GM23338 (cell line): Measurements from ENCODE around the gene PNPLA2. TPM values are rescaled to one million over a fixed set of nuclear protein-coding genes. Genes with fewer than 3 reads are reported as not detected.

Experiments used
- ATAC-seq: fragments of 200-7000 bp; cut with Tn5 transposase; 3 replicates; pipeline ENCODE4 v1.9.1; 2020
- DNase-seq: peaks from one replicate; pipeline ENCODE4 v3.0.0-alpha.2; 2015; ENCODE audit warnings: low spot score
- H2AFZ ChIP-seq: fragments of 200-600 bp; sonication (generic); 2 replicates; pipeline ENCODE4 v1.8.0; 2016; ENCODE audit warnings: antibody characterized with exemption, mild to moderate bottlenecking, moderate library complexity
- H3F3A ChIP-seq: fragments of 200-600 bp; sonication (generic); replicated peaks from 2 replicates; pipeline ENCODE4 v1.8.0; 2017; ENCODE audit warnings: antibody characterized with exemption, mixed run types, low read depth
- H3K27ac ChIP-seq: fragments of 200-600 bp; sonication (generic); 2 replicates; pipeline ENCODE4 v1.6.1; 2016; ENCODE audit warnings: low read depth
- H3K27me3 ChIP-seq: fragments of 200-600 bp; sonication (generic); 2 replicates; pipeline ENCODE4 v1.8.0; 2016; ENCODE audit warnings: mild to moderate bottlenecking, mixed run types, moderate library complexity; ENCODE audit not compliant: insufficient read depth
- H3K36me3 ChIP-seq: fragments of 200-600 bp; sonication (generic); 2 replicates; pipeline ENCODE4 v1.8.0; 2016; ENCODE audit warnings: mild to moderate bottlenecking; ENCODE audit not compliant: insufficient read depth
- H3K4me1 ChIP-seq: fragments of 200-600 bp; sonication (generic); 2 replicates; pipeline ENCODE4 v1.8.0; 2016; ENCODE audit warnings: mild to moderate bottlenecking, moderate library complexity; ENCODE audit not compliant: insufficient read depth
- H3K4me2 ChIP-seq: fragments of 200-600 bp; sonication (generic); 2 replicates; pipeline ENCODE4 v1.7.1; 2017; ENCODE audit warnings: mixed run types
- H3K4me3 ChIP-seq: fragments of 200-600 bp; sonication (generic); 2 replicates; pipeline ENCODE4 v1.6.1; 2016; ENCODE audit warnings: mixed run types
- H3K79me2 ChIP-seq: fragments of 200-600 bp; sonication (generic); replicated peaks from 2 replicates; pipeline ENCODE4 v1.8.0; 2017; ENCODE audit warnings: mild to moderate bottlenecking; ENCODE audit not compliant: insufficient read depth
- H3K9me2 ChIP-seq: fragments of 200-600 bp; sonication (generic); 2 replicates; pipeline ENCODE4 v1.8.0; 2017; ENCODE audit not compliant: insufficient read depth
- H4K20me1 ChIP-seq: fragments of 200-600 bp; sonication (generic); replicated peaks from 2 replicates; pipeline ENCODE4 v1.8.0; 2017; ENCODE audit warnings: mild to moderate bottlenecking; ENCODE audit not compliant: insufficient read depth
- H3K27ac Mint-ChIP-seq: 2 replicates; pipeline ENCODE4 v1.8.0; 2020; ENCODE audit warnings: inconsistent platforms, mild to moderate bottlenecking, moderate library complexity, mixed read lengths
- H3K27me3 Mint-ChIP-seq: 3 replicates; pipeline ENCODE4 v1.8.0; 2022; ENCODE audit warnings: low read depth, mild to moderate bottlenecking, moderate library complexity, mixed read lengths, inconsistent platforms; ENCODE audit not compliant: insufficient read depth, poor library complexity
- H3K36me3 Mint-ChIP-seq: 3 replicates; pipeline ENCODE4 v1.8.0; 2021; ENCODE audit warnings: low read depth, mild to moderate bottlenecking, inconsistent platforms, moderate library complexity, mixed read lengths
- H3K4me1 Mint-ChIP-seq: 3 replicates; pipeline ENCODE4 v1.8.0; 2020; ENCODE audit warnings: mild to moderate bottlenecking, inconsistent platforms, mixed read lengths
- H3K4me3 Mint-ChIP-seq: 3 replicates; pipeline ENCODE4 v1.8.0; 2021; ENCODE audit warnings: moderate library complexity, mild to moderate bottlenecking, inconsistent platforms, mixed read lengths
- H3K9me3 Mint-ChIP-seq: 3 replicates; pipeline ENCODE4 v1.8.0; 2020; ENCODE audit warnings: moderate library complexity, mild to moderate bottlenecking, inconsistent platforms, mixed read lengths
- CREB1 ChIP-seq: fragments of 250-450 bp; sonication (Bioruptor Pico); IDR thresholded peaks from 2 replicates; pipeline ENCODE4 v1.5.0; 2020; ENCODE audit warnings: low read depth, mild to moderate bottlenecking, moderate library complexity
- EZH2 ChIP-seq: fragments of 200-600 bp; sonication (generic); IDR thresholded peaks from one replicate; pipeline ENCODE4 v1.8.0; 2017; ENCODE audit warnings: antibody characterized with exemption, mild to moderate bottlenecking, low read depth; ENCODE audit not compliant: unreplicated experiment
- EZH2phosphoT487 ChIP-seq: fragments of 200-600 bp; sonication (generic); IDR thresholded peaks from one replicate; pipeline ENCODE4 v1.8.1; 2018; ENCODE audit warnings: antibody characterized with exemption; ENCODE audit not compliant: unreplicated experiment
- NANOG ChIP-seq: IDR thresholded peaks from 2 replicates; pipeline ENCODE4 v1.6.1; 2016; ENCODE audit warnings: antibody characterized with exemption, borderline replicate concordance
- POLR2AphosphoS5 ChIP-seq: IDR thresholded peaks from 2 replicates; pipeline ENCODE4 v1.6.1; 2016; ENCODE audit warnings: antibody characterized with exemption, low read depth
- STAT1 ChIP-seq: IDR thresholded peaks from one replicate; pipeline ENCODE4 v1.6.1; 2016; ENCODE audit warnings: antibody characterized with exemption; ENCODE audit not compliant: unreplicated experiment
- ZNF114 ChIP-seq: fragments of 250-450 bp; sonication (Bioruptor Pico); IDR thresholded peaks from 2 replicates; pipeline ENCODE4 v1.5.0; 2020; ENCODE audit warnings: mild to moderate bottlenecking, moderate library complexity
- ZNF331 ChIP-seq: fragments of 250-450 bp; sonication (Bioruptor Pico); IDR thresholded peaks from 2 replicates; pipeline ENCODE4 v1.5.0; 2020; ENCODE audit warnings: low read depth, mild to moderate bottlenecking, moderate library complexity
- polyA plus RNA-seq: library from polyadenylated mRNA; unstranded; fragments of >200 nt; fragmentation: Nextera tagmentation; extraction: Ambion mirVana; gene quantifications from 2 replicates; pipeline ENCODE4 v1.2.1, GENCODE V29; 2016
- total RNA-seq: library from RNA; depleted of rRNA; stranded (reverse); fragments of >200 nt; shearing (Covaris generic); gene quantifications from 2 replicates; pipeline ENCODE4 v1.2.3, GENCODE V29; 2014
- TF ChIP-seq, protein P1 (sequence below): IDR thresholded peaks from 2 replicates; pipeline ENCODE4 v1.6.1; 2016; ENCODE audit warnings: antibody characterized with exemption
- TF ChIP-seq, protein P2 (sequence below): IDR thresholded peaks from one replicate; pipeline ENCODE4 v1.6.1; 2018; ENCODE audit warnings: antibody characterized with exemption; ENCODE audit not compliant: unreplicated experiment

Gene PNPLA2
- total and polyA plus RNA-seq, 2 experiments from 2014 or later = 31.1 to 45.6 TPM

DNA sequence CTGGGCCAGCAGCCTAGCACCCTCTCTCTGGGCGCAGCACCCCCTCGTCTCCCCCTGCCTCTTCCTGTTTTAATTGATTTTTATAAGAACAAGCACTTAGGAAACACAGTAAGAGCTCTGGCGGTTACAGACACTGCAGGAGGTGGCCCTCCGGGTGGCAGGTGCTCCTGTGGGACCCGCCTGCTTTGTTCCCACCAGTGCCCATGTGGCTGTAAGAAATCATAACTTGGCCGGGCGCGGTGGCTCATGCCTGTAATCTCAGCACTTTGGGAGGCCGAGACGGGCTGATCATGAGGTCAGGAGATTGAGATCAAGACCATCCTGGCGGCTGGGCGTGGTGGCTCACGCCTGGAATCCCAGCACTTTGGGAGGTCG is 42.4 kb downstream of the PNPLA2 start:
- Mint-ChIP-seq H3K36me3 (peaks cover 3% of the 10 kb centered on the region; the same call in 1 of the 3 replicates), H3K9me3 (no peaks in the 10 kb centered on the region; the same call in 2 of the 3 replicates), H3K4me1 (peaks cover 37% of the 10 kb centered on the region), H3K4me3 (peak overlapping the region; percentile 10; the same call in 1 of the 3 replicates), H3K27ac (no peak overlapping the region), H3K27me3 (peaks cover 29% of the 10 kb centered on the region)
- Histone ChIP-seq H3F3A (peaks cover 16% of the 10 kb centered on the region), H3K9me2 (no peaks in the 10 kb centered on the region), H3K4me1 (peaks cover 25% of the 10 kb centered on the region; the same call in 1 of the 2 replicates), H3K27me3 (no peaks in the 10 kb centered on the region), H3K4me2 (no peak overlapping the region), H2AFZ (no peak overlapping the region), H3K79me2 (no peaks in the 10 kb centered on the region), H4K20me1 (peaks cover 33% of the 10 kb centered on the region), H3K27ac (no peak overlapping the region), H3K36me3 (no peaks in the 10 kb centered on the region), H3K4me3 (no peak overlapping the region)
- TF ChIP-seq ZNF114 (no peak), STAT1 (no peak), EZH2 (no peak), ZNF331 (CRISPR knock-in tag) (no peak), NANOG (no peak), CREB1 (CRISPR knock-in tag) (no peak), EZH2phosphoT487 (no peak)
- TF ChIP-seq, protein P1, sequence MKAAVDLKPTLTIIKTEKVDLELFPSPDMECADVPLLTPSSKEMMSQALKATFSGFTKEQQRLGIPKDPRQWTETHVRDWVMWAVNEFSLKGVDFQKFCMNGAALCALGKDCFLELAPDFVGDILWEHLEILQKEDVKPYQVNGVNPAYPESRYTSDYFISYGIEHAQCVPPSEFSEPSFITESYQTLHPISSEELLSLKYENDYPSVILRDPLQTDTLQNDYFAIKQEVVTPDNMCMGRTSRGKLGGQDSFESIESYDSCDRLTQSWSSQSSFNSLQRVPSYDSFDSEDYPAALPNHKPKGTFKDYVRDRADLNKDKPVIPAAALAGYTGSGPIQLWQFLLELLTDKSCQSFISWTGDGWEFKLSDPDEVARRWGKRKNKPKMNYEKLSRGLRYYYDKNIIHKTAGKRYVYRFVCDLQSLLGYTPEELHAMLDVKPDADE = no peak
- TF ChIP-seq, protein P2, sequence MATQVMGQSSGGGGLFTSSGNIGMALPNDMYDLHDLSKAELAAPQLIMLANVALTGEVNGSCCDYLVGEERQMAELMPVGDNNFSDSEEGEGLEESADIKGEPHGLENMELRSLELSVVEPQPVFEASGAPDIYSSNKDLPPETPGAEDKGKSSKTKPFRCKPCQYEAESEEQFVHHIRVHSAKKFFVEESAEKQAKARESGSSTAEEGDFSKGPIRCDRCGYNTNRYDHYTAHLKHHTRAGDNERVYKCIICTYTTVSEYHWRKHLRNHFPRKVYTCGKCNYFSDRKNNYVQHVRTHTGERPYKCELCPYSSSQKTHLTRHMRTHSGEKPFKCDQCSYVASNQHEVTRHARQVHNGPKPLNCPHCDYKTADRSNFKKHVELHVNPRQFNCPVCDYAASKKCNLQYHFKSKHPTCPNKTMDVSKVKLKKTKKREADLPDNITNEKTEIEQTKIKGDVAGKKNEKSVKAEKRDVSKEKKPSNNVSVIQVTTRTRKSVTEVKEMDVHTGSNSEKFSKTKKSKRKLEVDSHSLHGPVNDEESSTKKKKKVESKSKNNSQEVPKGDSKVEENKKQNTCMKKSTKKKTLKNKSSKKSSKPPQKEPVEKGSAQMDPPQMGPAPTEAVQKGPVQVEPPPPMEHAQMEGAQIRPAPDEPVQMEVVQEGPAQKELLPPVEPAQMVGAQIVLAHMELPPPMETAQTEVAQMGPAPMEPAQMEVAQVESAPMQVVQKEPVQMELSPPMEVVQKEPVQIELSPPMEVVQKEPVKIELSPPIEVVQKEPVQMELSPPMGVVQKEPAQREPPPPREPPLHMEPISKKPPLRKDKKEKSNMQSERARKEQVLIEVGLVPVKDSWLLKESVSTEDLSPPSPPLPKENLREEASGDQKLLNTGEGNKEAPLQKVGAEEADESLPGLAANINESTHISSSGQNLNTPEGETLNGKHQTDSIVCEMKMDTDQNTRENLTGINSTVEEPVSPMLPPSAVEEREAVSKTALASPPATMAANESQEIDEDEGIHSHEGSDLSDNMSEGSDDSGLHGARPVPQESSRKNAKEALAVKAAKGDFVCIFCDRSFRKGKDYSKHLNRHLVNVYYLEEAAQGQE = no peak
- ATAC-seq (no peak), DNase-seq (no peak)

DNA sequence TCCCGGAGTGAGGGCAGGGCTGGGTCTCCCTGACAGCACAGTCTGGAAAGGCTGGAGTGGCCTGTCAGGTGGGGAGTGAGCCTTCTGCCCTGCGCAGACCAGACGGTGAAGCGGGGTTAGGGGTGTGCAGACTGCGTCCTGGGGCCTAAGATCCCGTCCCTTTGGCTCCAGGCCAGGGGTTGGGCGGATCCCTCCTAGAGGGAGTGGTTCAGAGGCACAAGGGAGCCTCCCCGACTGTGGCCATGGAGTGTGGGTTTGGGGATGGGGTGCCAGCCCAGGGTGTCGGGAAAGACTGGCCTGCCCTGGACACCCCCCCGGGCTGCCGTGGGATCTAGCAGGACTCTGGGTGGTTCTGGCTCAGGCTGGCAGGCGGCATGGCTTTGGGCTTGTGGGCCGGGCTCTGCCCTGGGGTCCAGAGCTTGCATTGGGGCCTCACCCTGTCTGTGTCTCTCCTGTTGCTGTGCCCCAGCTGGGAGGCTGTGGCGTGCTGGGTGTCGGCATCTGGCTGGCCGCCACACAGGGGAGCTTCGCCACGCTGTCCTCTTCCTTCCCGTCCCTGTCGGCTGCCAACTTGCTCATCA is 43.5 kb downstream of the PNPLA2 start:
- Histone ChIP-seq H3K4me2 (peak overlapping the region; percentile 71; the same call in 1 of the 2 replicates), H3K4me1 (peaks cover 16% of the 10 kb centered on the region; the same call in 1 of the 2 replicates), H3F3A (peaks cover 22% of the 10 kb centered on the region), H3K79me2 (no peaks in the 10 kb centered on the region), H3K4me3 (no peak overlapping the region), H3K9me2 (no peaks in the 10 kb centered on the region), H2AFZ (no peak overlapping the region), H3K27ac (no peak overlapping the region), H3K36me3 (no peaks in the 10 kb centered on the region), H3K27me3 (no peaks in the 10 kb centered on the region), H4K20me1 (peaks cover 37% of the 10 kb centered on the region)
- Mint-ChIP-seq H3K27me3 (peaks cover 31% of the 10 kb centered on the region), H3K27ac (no peak overlapping the region), H3K9me3 (no peaks in the 10 kb centered on the region; the same call in 2 of the 3 replicates), H3K4me1 (peaks cover 30% of the 10 kb centered on the region), H3K36me3 (peaks cover 3% of the 10 kb centered on the region; the same call in 1 of the 3 replicates), H3K4me3 (peak overlapping the region; percentile 54; the same call in 2 of the 3 replicates)
- peak; percentile 67 for DNase-seq
- peak; percentile 54 for ATAC-seq
- TF ChIP-seq POLR2AphosphoS5 (0 out of 2 replicates have a peak, but pooled peaks have one; percentile 38), CREB1 (CRISPR knock-in tag) (0 out of 2 replicates have a peak, but pooled peaks have one; percentile 36), ZNF331 (CRISPR knock-in tag) (no peak)
- TF ChIP-seq, protein P2 = no peak
